ENCODE measurements around the gene LOC128125822.

The LOC128125822 gene

DNA sequence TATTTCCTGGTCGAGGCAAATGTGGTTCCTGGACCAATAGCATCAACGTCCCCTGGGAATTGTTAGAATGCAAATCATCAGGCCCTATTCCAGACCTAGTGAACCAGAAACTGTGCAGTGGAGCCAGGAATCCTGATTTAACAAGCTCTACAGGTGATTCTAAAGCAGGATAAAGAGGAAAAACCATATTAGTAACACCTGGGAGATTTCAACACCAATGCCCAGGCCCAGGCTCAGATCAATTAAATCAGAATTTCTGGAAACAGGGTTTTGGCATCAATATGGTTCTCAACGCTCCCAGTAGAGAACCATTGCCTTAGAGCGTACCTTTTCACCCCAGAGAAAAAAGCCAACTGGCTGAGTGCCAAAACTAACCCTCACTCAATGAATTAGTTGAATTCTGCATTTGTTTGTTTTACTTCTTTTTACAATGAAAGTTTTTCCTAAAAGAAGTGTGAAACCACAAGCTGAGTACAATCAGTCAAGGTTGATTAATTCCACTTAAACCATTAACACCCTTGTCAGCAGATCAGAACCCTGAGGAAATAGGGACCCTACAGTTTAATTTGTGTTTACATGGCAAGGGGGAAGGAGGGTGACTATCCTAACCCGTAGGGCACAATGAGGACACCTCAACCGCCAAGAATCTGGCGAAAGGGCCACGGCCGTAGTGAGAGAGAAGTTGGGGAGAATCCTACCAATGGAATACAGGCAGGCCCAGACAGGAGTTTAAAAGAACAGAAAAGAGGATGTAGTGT lies 34.9 kb upstream of the LOC128125822 start:
- Histone ChIP-seq H3K4me3 (ENCODE audit: low read depth in 1 of 2, low read length in 2 of 2) (no peak overlapping the region), H3K4me1 (ENCODE audit: control insufficient read depth in 1 of 2, insufficient read depth in 2 of 2, low read length in 2 of 2) (no peaks in the 10 kb centered on the region), H3K36me3 (ENCODE audit: control insufficient read depth in 1 of 2, insufficient read depth in 2 of 2, low read length in 2 of 2) (no peaks in the 10 kb centered on the region), H3K27ac (ENCODE audit: low read length) (no peak overlapping the region), H3K9me3 (ENCODE audit: control insufficient read depth in 1 of 2, low read length in 2 of 2) (no peaks in the 10 kb centered on the region), H3K27me3 (ENCODE audit: low read depth, low read length) (no peaks in the 10 kb centered on the region)

DNA sequence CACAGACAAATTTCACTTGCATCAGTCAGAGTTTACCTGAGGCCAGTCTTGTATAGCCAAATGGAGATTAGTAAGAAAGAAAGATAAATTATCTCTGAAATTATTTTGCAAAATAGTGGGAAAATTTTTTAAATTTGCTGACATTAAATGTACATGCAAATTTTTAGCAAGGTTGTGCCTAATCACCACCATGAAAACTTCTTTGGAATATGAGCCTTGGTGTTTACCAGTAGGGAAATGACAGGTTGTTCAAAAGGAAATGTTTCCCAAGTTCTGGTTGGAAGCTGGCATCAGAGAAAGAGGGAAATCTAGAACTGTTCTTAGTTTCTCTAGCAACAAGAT lies 34.4 kb upstream of the LOC128125822 start:
- Histone ChIP-seq H3K36me3 (ENCODE audit: control insufficient read depth in 1 of 2, insufficient read depth in 2 of 2, low read length in 2 of 2) (no peaks in the 10 kb centered on the region), H3K27me3 (ENCODE audit: low read depth, low read length) (no peaks in the 10 kb centered on the region), H3K4me3 (ENCODE audit: low read depth in 1 of 2, low read length in 2 of 2) (no peak overlapping the region), H3K9me3 (ENCODE audit: control insufficient read depth in 1 of 2, low read length in 2 of 2) (no peaks in the 10 kb centered on the region), H3K27ac (ENCODE audit: low read length) (no peak overlapping the region), H3K4me1 (ENCODE audit: control insufficient read depth in 1 of 2, insufficient read depth in 2 of 2, low read length in 2 of 2) (no peaks in the 10 kb centered on the region)

DNA sequence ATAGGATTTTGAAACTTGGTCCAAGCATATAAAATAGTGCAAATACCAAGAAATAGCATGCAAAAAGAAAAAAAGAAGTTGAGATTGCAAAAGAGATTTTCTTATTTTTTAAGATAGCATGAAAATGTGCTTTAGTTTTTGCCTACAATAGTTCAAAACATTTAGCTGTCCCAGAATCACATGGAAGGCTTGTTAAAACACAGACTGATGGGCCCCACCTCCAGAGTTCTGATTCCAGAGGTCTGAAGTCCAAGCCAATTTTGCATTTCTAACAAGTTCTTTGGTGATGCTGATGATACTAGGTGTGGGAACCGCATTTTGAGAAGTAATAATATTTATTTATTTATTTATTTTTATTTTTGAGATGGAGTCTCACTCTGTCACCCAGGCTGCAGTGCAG lies 33.7 kb upstream of the LOC128125822 start:
- no peaks in the 10 kb centered on the region for H3K4me1 ChIP-seq (ENCODE audit: control insufficient read depth in 1 of 2, insufficient read depth in 2 of 2, low read length in 2 of 2)
- no peaks in the 10 kb centered on the region for H3K36me3 ChIP-seq (ENCODE audit: control insufficient read depth in 1 of 2, insufficient read depth in 2 of 2, low read length in 2 of 2)
- H3K27me3 ChIP-seq (ENCODE audit: low read depth, low read length) = no peaks in the 10 kb centered on the region
- H3K9me3 ChIP-seq (ENCODE audit: control insufficient read depth in 1 of 2, low read length in 2 of 2) = no peaks in the 10 kb centered on the region
- H3K27ac ChIP-seq (ENCODE audit: low read length) = no peak overlapping the region
- H3K4me3 ChIP-seq (ENCODE audit: low read depth in 1 of 2, low read length in 2 of 2) = no peak overlapping the region

DNA sequence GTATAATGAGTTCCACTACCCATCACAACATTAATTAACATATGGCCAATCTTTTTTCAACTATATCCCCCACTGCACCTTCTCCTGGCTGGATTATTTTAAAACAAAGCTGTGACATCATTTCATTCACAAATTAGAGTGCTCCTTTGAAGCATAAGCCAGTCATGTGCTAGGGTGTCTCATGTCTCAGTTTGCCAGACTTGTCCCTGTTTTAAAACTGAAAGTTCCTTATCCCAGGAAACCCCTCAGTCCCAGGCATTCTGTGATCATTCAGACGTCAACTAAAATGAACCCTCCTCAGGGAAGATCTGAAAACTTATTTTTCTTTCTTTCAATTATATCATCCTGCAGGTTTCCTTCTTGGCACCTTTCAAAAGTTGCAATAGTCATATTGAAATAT lies 29.3 kb upstream of the LOC128125822 start:
- Histone ChIP-seq H3K27ac (ENCODE audit: low read length) (no peak overlapping the region), H3K4me1 (ENCODE audit: control insufficient read depth in 1 of 2, insufficient read depth in 2 of 2, low read length in 2 of 2) (no peaks in the 10 kb centered on the region), H3K4me3 (ENCODE audit: low read depth in 1 of 2, low read length in 2 of 2) (no peak overlapping the region), H3K27me3 (ENCODE audit: low read depth, low read length) (no peaks in the 10 kb centered on the region), H3K36me3 (ENCODE audit: control insufficient read depth in 1 of 2, insufficient read depth in 2 of 2, low read length in 2 of 2) (no peaks in the 10 kb centered on the region), H3K9me3 (ENCODE audit: control insufficient read depth in 1 of 2, low read length in 2 of 2) (no peaks in the 10 kb centered on the region)

DNA sequence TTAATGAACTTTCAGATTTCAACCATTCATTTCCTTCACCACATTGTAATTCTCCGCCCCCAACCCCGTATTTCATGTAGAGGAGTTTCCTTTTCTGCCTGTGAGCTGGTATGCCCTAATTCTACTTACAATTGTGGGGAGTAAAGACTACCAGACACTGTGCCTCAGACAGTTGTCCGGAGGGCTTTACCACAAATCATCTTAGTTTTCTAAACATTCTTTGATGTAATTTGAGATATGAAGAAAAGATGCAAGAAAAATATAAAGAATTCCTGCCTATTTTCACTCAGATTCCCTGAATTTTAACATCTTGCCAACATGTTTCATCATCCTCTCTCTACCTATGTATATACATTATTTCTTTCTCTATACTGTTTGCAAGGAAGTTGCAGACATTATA lies 28.3 kb upstream of the LOC128125822 start:
- H3K4me1 ChIP-seq (ENCODE audit: control insufficient read depth in 1 of 2, insufficient read depth in 2 of 2, low read length in 2 of 2) = no peaks in the 10 kb centered on the region
- H3K27me3 ChIP-seq (ENCODE audit: low read depth, low read length) = no peaks in the 10 kb centered on the region
- no peak overlapping the region for H3K27ac ChIP-seq (ENCODE audit: low read length)
- H3K36me3 ChIP-seq (ENCODE audit: control insufficient read depth in 1 of 2, insufficient read depth in 2 of 2, low read length in 2 of 2) = no peaks in the 10 kb centered on the region
- H3K4me3 ChIP-seq (ENCODE audit: low read depth in 1 of 2, low read length in 2 of 2) = no peak overlapping the region
- no peaks in the 10 kb centered on the region for H3K9me3 ChIP-seq (ENCODE audit: control insufficient read depth in 1 of 2, low read length in 2 of 2)

DNA sequence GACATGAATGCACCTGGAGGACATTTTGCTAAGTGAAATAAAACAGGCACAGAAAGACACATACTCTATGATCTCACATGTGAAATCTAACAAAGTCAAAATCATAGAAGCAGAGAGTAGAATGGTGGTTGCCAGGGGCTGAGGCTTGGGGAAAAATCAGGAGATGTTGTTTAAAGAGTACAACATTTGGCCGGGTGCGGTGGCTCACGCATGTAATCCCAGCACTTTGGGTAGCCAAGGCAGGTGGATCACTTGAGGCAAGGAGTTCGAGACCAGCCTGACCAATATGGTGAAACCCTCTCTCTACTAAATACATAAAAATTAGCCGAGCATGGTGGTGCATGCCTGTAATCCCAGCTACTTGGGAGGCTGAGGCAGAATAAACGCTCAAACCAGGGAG lies 26.0 kb upstream of the LOC128125822 start:
- no peaks in the 10 kb centered on the region for H3K36me3 ChIP-seq (ENCODE audit: control insufficient read depth in 1 of 2, insufficient read depth in 2 of 2, low read length in 2 of 2)
- H3K27me3 ChIP-seq (ENCODE audit: low read depth, low read length) = no peaks in the 10 kb centered on the region
- no peaks in the 10 kb centered on the region for H3K9me3 ChIP-seq (ENCODE audit: control insufficient read depth in 1 of 2, low read length in 2 of 2)
- H3K27ac ChIP-seq (ENCODE audit: low read length) = no peak overlapping the region
- no peak overlapping the region for H3K4me3 ChIP-seq (ENCODE audit: low read depth in 1 of 2, low read length in 2 of 2)
- H3K4me1 ChIP-seq (ENCODE audit: control insufficient read depth in 1 of 2, insufficient read depth in 2 of 2, low read length in 2 of 2) = no peaks in the 10 kb centered on the region

DNA sequence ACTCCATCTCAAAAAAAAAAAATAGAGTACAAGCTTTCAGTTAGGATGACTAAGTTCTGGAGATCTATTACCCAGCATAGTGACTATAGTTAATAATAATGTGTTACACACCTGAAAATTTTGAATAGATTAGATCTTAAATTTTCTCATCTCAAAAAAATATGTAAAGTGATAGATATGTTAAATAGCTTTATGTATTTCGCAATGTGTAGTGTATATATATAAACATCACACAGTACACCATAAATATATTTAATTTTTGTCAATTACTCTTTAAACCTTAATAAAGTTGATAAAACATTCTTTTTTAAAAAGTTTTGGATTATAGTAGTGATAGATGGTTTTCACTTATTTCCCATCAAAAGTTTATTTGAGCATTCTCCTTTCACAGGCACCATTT lies 25.6 kb upstream of the LOC128125822 start:
- no peaks in the 10 kb centered on the region for H3K36me3 ChIP-seq (ENCODE audit: control insufficient read depth in 1 of 2, insufficient read depth in 2 of 2, low read length in 2 of 2)
- no peak overlapping the region for H3K4me3 ChIP-seq (ENCODE audit: low read depth in 1 of 2, low read length in 2 of 2)
- no peaks in the 10 kb centered on the region for H3K9me3 ChIP-seq (ENCODE audit: control insufficient read depth in 1 of 2, low read length in 2 of 2)
- no peak overlapping the region for H3K27ac ChIP-seq (ENCODE audit: low read length)
- H3K4me1 ChIP-seq (ENCODE audit: control insufficient read depth in 1 of 2, insufficient read depth in 2 of 2, low read length in 2 of 2) = no peaks in the 10 kb centered on the region
- H3K27me3 ChIP-seq (ENCODE audit: low read depth, low read length) = no peaks in the 10 kb centered on the region

DNA sequence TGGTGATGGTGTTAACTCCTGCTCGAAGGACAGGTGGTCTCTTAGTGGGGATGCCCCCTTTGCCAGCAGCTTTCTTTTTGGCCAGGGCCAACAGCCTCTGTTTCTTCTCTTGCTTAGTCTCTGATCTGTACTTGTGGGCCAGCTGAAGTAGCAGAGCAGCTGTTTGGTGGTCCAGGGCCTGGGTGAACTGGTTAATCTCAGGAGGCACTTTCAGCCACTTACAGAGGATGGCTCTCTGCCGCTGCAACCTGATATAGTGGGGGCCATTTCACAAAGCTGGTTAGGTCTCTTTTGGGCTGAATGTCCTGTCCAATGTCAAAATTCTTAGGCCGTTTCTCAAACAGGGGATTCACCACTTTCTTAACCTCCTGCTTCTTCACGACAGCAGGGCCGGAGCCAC lies 23.2 kb upstream of the LOC128125822 start:
- H3K4me1 ChIP-seq (ENCODE audit: control insufficient read depth in 1 of 2, insufficient read depth in 2 of 2, low read length in 2 of 2) = no peaks in the 10 kb centered on the region
- no peak overlapping the region for H3K4me3 ChIP-seq (ENCODE audit: low read depth in 1 of 2, low read length in 2 of 2)
- no peaks in the 10 kb centered on the region for H3K9me3 ChIP-seq (ENCODE audit: control insufficient read depth in 1 of 2, low read length in 2 of 2)
- no peak overlapping the region for H3K27ac ChIP-seq (ENCODE audit: low read length)
- no peaks in the 10 kb centered on the region for H3K36me3 ChIP-seq (ENCODE audit: control insufficient read depth in 1 of 2, insufficient read depth in 2 of 2, low read length in 2 of 2)
- H3K27me3 ChIP-seq (ENCODE audit: low read depth, low read length) = no peaks in the 10 kb centered on the region

DNA sequence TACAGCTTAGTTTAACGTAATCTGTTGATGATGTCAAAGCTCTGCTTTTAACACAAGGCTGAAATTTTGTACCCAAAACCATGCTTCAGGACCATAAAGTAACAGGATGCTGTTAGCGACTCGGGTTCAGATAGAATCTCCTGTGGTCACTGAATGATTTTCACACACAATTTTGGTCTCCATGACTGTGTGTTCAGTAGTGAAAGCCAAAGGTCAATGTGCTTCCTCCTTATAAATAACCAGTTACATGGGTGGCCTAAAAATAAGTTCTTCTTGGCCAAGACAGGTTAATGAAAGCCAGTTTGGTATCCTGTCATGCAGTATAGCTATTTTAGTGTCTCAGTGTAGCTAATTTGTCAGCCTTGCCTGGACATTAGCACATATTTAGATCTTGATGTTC lies 19.1 kb upstream of the LOC128125822 start:
- Histone ChIP-seq H3K4me3 (ENCODE audit: low read depth in 1 of 2, low read length in 2 of 2) (no peak overlapping the region), H3K27me3 (ENCODE audit: low read depth, low read length) (no peaks in the 10 kb centered on the region), H3K4me1 (ENCODE audit: control insufficient read depth in 1 of 2, insufficient read depth in 2 of 2, low read length in 2 of 2) (no peaks in the 10 kb centered on the region), H3K27ac (ENCODE audit: low read length) (no peak overlapping the region), H3K9me3 (ENCODE audit: control insufficient read depth in 1 of 2, low read length in 2 of 2) (no peaks in the 10 kb centered on the region), H3K36me3 (ENCODE audit: control insufficient read depth in 1 of 2, insufficient read depth in 2 of 2, low read length in 2 of 2) (no peaks in the 10 kb centered on the region)

DNA sequence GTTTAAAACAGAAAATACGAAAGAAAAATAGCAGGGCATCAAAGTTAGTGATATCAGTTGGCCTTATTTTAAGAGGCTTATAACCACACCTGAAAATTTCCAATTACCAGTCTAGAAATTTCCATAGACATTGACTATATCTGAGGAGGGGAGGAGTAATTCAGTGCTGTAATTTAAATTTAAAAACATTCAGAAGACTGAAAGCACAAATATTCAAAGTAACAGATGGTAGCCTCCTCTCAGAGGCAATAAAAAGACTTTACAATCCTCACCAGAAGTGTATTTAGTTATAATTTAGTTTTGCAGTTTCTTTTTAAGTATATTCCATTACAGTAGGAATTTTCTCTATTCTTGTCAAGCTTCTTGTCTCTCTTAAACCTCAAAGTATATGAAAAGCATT lies 18.4 kb upstream of the LOC128125822 start:
- Histone ChIP-seq H3K27me3 (ENCODE audit: low read depth, low read length) (no peaks in the 10 kb centered on the region), H3K4me3 (ENCODE audit: low read depth in 1 of 2, low read length in 2 of 2) (no peak overlapping the region), H3K9me3 (ENCODE audit: control insufficient read depth in 1 of 2, low read length in 2 of 2) (no peaks in the 10 kb centered on the region), H3K27ac (ENCODE audit: low read length) (no peak overlapping the region), H3K36me3 (ENCODE audit: control insufficient read depth in 1 of 2, insufficient read depth in 2 of 2, low read length in 2 of 2) (no peaks in the 10 kb centered on the region), H3K4me1 (ENCODE audit: control insufficient read depth in 1 of 2, insufficient read depth in 2 of 2, low read length in 2 of 2) (no peaks in the 10 kb centered on the region)

DNA sequence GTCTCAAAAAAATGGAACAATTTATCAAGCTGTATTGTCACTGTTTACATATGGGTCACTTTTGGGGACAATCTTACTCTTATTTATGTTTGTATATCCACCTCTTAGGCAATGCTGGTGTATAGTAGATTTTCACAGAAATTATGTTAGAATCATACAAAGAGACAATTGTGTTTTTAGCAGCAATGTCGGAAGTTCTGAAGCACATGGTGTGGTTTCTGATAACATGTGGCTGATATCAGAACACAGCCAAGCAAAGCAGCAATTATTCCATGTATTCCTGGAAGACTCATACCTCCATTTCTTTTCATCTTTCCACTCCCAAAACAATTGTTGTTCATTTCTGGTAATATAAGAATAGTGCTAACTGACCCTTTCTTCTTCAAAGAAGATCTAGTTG lies 17.5 kb upstream of the LOC128125822 start:
- H3K4me3 ChIP-seq (ENCODE audit: low read depth in 1 of 2, low read length in 2 of 2) = no peak overlapping the region
- no peak overlapping the region for H3K27ac ChIP-seq (ENCODE audit: low read length)
- H3K27me3 ChIP-seq (ENCODE audit: low read depth, low read length) = no peaks in the 10 kb centered on the region
- no peaks in the 10 kb centered on the region for H3K9me3 ChIP-seq (ENCODE audit: control insufficient read depth in 1 of 2, low read length in 2 of 2)
- no peaks in the 10 kb centered on the region for H3K4me1 ChIP-seq (ENCODE audit: control insufficient read depth in 1 of 2, insufficient read depth in 2 of 2, low read length in 2 of 2)
- no peaks in the 10 kb centered on the region for H3K36me3 ChIP-seq (ENCODE audit: control insufficient read depth in 1 of 2, insufficient read depth in 2 of 2, low read length in 2 of 2)

DNA sequence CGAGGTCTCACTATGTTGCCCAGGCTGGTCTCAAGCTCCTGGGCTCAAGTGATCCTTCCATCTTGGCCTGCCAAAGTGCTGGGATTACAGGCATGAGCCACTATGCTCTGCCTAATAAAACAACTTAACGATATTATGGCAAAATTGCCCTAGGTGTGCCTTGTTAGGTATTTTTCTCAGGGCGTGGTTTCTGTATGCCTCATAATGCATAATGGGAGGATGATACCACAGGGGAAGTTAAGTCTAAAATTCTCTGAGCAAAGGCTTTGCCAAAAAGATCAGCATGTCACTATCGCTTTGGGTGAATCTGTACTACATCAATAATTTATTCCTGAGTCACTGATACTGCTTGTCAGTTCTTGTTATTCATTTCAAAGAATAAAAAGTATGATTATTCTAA lies 15.9 kb upstream of the LOC128125822 start:
- Histone ChIP-seq H3K4me1 (ENCODE audit: control insufficient read depth in 1 of 2, insufficient read depth in 2 of 2, low read length in 2 of 2) (no peaks in the 10 kb centered on the region), H3K36me3 (ENCODE audit: control insufficient read depth in 1 of 2, insufficient read depth in 2 of 2, low read length in 2 of 2) (no peaks in the 10 kb centered on the region), H3K9me3 (ENCODE audit: control insufficient read depth in 1 of 2, low read length in 2 of 2) (no peaks in the 10 kb centered on the region), H3K27me3 (ENCODE audit: low read depth, low read length) (no peaks in the 10 kb centered on the region), H3K4me3 (ENCODE audit: low read depth in 1 of 2, low read length in 2 of 2) (no peak overlapping the region), H3K27ac (ENCODE audit: low read length) (no peak overlapping the region)

Data from muscle layer of duodenum (tissue), 2 donors.